Muscle of leg (tissue), 11 donors: ENCODE data around the gene PHTF2. TPM values are rescaled to one million over a fixed set of nuclear protein-coding genes. Genes with fewer than 3 reads are reported as not detected.

Source experiments
- DNase-seq: peaks from one replicate; pipeline ENCODE4 v3.0.0; 2013
- H3K27ac ChIP-seq: one replicate; pipeline ENCODE4 v1.5.1; 2013; ENCODE audit warnings: mild to moderate bottlenecking, low read length, control low read depth
- H3K27me3 ChIP-seq: one replicate; pipeline ENCODE4 v1.6.1; 2013; ENCODE audit warnings: low read length; ENCODE audit not compliant: control insufficient read depth, insufficient read depth
- H3K36me3 ChIP-seq: one replicate; pipeline ENCODE4 v1.6.1; 2013; ENCODE audit warnings: low read length; ENCODE audit not compliant: control insufficient read depth, insufficient read depth
- H3K4me1 ChIP-seq: one replicate; pipeline ENCODE4 v1.6.1; 2013; ENCODE audit warnings: low read length; ENCODE audit not compliant: control insufficient read depth, insufficient read depth
- H3K4me3 ChIP-seq: one replicate; pipeline ENCODE4 v1.5.1; 2013; ENCODE audit warnings: low read length, control low read depth
- H3K9me3 ChIP-seq: replicated peaks from 2 replicates; pipeline ENCODE4 v1.6.1; 2013; ENCODE audit warnings: low read depth, low read length; ENCODE audit not compliant: control insufficient read depth
- WGBS: methylation state at CpG from one replicate; pipeline ENCODE4 v1.1.5; 2013; ENCODE audit warnings: missing lambda C conversion rate; ENCODE audit not compliant: insufficient coverage; 5-methylcytosine and 5-hydroxymethylcytosine counted together
- polyA plus RNA-seq, 8 donors: library from polyadenylated mRNA; unstranded; fragments of 120-200 nt; gene quantifications; one replicate each; pipeline versions ENCODE4 v1.2.1 to v1.2.3, GENCODE V29; 2013; ENCODE audit warnings: inconsistent platforms in 1 of 8, low replicate concordance in 1 of 8; ENCODE audit not compliant: insufficient read length in 8 of 8, insufficient read depth in 1 of 8
- total RNA-seq: library from RNA; stranded (reverse); fragments of 120-200 nt; gene quantifications from one replicate; pipeline ENCODE4 v1.2.4, GENCODE V29; 2013

PHTF2 gene
- total and polyA plus RNA-seq, 9 donors, result 10.5 to 21.7 (median 18.6) TPM

DNA sequence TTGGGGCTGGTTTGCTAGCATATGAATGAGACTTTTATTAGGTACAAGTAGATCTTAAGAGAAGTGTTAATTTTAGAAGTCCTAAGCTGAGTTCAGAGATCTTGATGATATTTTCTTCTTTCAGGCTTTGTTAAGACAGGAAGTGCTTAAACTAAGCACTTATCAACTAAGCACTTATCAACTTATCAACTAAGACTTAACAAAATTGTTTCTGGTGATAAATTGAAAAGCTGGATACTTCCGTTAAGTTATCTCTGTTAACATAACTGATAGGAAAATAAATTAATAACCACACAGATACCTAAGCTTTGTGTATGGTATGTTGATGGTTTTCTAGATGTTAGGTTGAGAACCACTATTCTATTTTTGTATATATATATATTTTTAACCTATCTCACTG lies 113.7 kb downstream of the PHTF2 start:
- Histone ChIP-seq H3K4me1 (no peaks in the 10 kb centered on the region), H3K4me3 (no peak overlapping the region), H3K27ac (no peak overlapping the region), H3K9me3 (no peaks in the 10 kb centered on the region), H3K36me3 (no peaks in the 10 kb centered on the region), H3K27me3 (no peaks in the 10 kb centered on the region)
- no CpG with 5 or more reads among the region's 1 CpG for WGBS
- no peak for DNase-seq

DNA sequence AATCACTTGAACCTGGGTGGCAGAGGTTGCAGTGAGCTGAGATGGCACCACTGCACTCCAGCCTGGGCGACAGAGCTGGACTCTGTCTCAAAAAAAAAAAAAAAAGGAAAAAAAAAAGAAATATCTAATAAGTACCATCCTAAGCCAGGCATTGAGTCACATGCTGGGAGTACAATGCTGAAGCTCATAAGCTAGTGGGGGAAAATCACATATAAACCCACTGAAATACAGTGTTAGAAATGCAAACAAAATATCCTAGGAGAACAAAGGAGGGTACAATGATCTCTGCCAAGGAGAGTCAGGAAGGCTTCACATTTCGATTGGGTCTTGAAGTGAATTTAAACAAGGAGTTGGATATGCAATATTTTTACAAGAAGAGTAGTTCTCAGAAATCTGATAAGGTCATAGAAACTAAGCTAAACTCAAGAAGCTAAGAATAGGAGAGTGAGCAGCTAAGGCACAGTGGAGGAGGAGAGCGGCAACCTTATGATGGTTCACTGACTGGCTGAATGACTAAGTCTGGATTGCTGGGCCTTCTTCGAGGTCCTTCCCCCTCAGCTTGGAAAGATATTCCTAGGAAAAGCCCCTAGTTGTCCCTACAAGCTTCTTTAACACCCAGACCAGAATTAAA lies 115.5 kb downstream of the PHTF2 start:
- H3K4me1 ChIP-seq, result no peaks in the 10 kb centered on the region
- no peak overlapping the region for H3K27ac ChIP-seq
- no peaks in the 10 kb centered on the region for H3K9me3 ChIP-seq
- no peak for DNase-seq
- H3K4me3 ChIP-seq, result no peak overlapping the region
- WGBS, result 86% methylated on average over 1 of the region's 4 CpGs
- no peaks in the 10 kb centered on the region for H3K27me3 ChIP-seq
- no peaks in the 10 kb centered on the region for H3K36me3 ChIP-seq

DNA sequence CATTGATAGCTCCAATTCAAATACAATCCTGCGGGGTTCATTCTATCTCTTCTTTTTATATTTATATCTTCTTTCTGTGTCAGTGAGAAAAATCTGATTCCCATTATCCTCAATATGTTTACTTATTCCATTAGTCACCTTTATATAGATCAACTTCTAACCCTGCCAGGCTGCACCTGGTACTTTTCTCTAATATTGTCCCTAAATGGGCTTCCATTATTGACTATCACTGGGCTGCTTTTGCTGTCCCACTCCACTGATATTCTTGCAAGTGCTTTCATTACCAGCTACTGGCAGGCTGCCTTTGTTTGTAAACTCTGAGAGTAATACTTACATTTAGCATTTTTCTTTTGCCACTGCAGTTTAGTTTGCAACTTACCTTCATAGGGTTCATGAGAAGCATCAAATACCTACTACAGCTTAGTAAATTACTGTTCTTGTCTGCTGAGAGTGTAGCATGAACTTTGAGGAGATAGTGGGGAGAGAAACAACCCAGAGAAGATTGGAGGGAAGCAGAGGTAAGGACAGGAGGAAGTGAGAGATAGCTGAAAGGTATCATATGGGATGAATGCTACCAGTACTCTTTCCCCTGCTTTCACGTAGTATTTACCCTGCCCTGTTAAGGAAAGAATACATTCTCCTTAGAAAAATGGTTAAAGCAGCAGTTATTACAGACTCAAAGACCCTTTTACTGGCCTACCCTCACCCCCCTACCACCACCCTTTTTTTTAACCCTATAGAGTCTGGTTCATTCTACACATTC lies 119.1 kb downstream of the PHTF2 start:
- no peak overlapping the region for H3K4me3 ChIP-seq
- H3K27me3 ChIP-seq, result no peaks in the 10 kb centered on the region
- peaks cover 5% of the 10 kb centered on the region for H3K36me3 ChIP-seq
- no peak for DNase-seq
- no peaks in the 10 kb centered on the region for H3K4me1 ChIP-seq
- no peak overlapping the region for H3K27ac ChIP-seq
- no CpG with 5 or more reads among the region's 2 CpGs for WGBS
- H3K9me3 ChIP-seq, result no peaks in the 10 kb centered on the region

DNA sequence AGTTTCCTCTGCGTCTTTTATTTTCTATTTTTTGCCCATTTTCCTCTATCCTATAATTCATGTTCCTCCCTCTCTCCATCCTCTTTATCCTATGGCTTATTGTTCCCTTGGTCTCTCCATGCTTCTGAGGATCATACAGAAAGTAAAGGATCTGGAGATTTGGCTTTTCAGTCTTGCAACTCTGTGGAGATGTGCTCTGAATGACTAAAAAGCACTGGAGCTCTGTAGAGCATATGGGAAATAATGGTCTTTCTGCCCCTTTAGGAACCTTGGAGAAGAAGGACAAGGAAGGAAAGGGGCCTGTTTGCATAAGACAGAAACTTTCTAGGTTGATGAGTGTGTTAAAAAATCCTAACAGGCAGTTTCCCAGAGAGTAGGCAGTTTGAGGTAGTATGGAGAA lies 120.1 kb downstream of the PHTF2 start:
- H3K36me3 ChIP-seq, result peaks cover 5% of the 10 kb centered on the region
- no CpG with 5 or more reads among the region's 1 CpG for WGBS
- H3K27me3 ChIP-seq, result no peaks in the 10 kb centered on the region
- H3K4me1 ChIP-seq, result no peaks in the 10 kb centered on the region
- no peak for DNase-seq
- no peaks in the 10 kb centered on the region for H3K9me3 ChIP-seq
- H3K27ac ChIP-seq, result no peak overlapping the region
- no peak overlapping the region for H3K4me3 ChIP-seq

DNA sequence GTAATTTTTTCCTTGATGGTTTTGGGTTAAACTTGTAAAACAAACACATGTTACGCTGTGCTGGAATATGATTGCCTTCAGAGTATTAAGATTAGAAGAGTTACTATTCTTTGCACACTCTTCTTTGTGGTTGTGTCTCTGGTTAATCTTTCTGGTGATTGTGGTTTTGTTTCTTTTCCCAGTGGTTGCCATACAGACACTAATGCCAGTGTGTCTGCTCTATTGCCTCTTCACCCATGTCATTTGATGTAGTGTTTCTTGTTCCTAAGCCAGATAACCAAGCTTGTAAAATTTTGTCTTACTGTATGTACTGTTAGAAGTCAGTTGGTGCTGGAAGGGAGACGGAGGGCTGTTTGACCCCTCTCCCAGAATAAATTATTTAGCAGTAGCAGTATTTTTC lies 124.8 kb downstream of the PHTF2 start:
- H3K4me3 ChIP-seq, result no peak overlapping the region
- H3K27me3 ChIP-seq, result no peaks in the 10 kb centered on the region
- H3K36me3 ChIP-seq, result peaks cover 5% of the 10 kb centered on the region
- no peaks in the 10 kb centered on the region for H3K4me1 ChIP-seq
- WGBS, result no CpG with 5 or more reads among the region's 2 CpGs
- no peak for DNase-seq
- H3K9me3 ChIP-seq, result no peaks in the 10 kb centered on the region
- no peak overlapping the region for H3K27ac ChIP-seq

DNA sequence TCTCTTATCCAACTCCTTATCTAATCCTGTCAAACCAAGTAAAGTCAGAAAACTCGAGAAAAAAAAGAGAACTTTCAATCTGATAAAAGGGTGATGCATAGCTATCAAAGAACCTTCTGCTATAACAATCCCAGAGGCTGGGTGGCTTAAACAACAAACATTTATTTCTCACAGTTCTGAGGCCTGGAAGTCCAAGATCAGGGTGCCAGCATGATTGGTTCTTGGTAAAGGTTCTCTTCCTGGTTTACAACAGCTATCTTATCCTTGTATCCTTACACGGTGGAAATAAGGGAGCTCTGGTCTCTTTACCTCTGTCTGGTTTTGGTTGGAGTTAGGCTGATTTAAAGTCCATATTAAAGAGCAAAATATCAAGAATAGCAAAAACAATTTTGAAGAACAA lies 131.9 kb downstream of the PHTF2 start:
- no peak for DNase-seq
- Histone ChIP-seq H3K27ac (no peak overlapping the region), H3K4me3 (no peak overlapping the region), H3K27me3 (no peaks in the 10 kb centered on the region), H3K4me1 (no peaks in the 10 kb centered on the region), H3K9me3 (no peaks in the 10 kb centered on the region), H3K36me3 (no peaks in the 10 kb centered on the region)
- WGBS, result no CpG with 5 or more reads among the region's 2 CpGs

DNA sequence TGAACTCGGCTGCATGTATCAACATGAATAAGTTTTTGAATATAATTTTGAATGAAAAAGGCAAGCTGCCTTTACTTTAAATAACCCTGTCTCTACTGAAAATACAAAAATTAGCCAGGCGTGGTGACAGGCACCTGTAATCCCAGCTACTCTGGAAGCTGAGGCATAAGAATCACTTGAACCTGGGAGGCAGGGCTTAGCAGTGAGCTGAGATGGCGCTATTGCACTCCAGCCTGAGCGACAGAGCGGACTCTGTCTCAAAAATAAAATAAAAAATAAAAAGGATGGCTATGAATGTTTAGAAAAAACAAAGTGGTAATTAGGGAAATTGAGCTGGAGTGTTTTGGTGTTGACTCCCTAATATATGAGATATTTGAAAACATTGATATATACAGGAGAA lies 133.3 kb downstream of the PHTF2 start:
- WGBS, result no CpG with 5 or more reads among the region's 5 CpGs
- Histone ChIP-seq H3K27me3 (no peaks in the 10 kb centered on the region), H3K4me1 (no peaks in the 10 kb centered on the region), H3K27ac (no peak overlapping the region), H3K36me3 (no peaks in the 10 kb centered on the region), H3K4me3 (no peak overlapping the region), H3K9me3 (no peaks in the 10 kb centered on the region)
- no peak for DNase-seq

DNA sequence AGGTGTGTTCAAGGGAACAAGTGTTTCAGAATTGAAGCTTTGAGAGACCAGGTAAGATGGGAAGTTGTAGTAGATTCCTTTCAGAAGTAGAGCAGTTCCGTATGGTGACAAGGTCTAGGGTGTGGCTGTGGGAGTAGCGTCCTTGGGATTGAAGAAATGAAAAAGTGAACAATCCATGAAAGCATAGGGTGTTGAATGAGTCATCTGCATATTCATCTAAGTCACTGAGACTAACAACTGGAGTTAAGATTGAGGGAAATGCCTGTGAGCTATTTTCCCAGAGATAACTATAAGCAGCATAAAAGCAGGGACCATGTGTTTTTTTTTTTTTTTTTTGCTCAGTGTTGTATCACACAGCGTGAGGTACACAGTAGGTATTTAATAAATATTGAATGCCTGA lies 134.8 kb downstream of the PHTF2 start:
- H3K36me3 ChIP-seq, result no peaks in the 10 kb centered on the region
- DNase-seq, result no peak
- H3K4me3 ChIP-seq, result no peak overlapping the region
- H3K27me3 ChIP-seq, result no peaks in the 10 kb centered on the region
- no peaks in the 10 kb centered on the region for H3K9me3 ChIP-seq
- 78% methylated on average over 2 of the region's 3 CpGs for WGBS
- H3K27ac ChIP-seq, result no peak overlapping the region
- no peaks in the 10 kb centered on the region for H3K4me1 ChIP-seq

DNA sequence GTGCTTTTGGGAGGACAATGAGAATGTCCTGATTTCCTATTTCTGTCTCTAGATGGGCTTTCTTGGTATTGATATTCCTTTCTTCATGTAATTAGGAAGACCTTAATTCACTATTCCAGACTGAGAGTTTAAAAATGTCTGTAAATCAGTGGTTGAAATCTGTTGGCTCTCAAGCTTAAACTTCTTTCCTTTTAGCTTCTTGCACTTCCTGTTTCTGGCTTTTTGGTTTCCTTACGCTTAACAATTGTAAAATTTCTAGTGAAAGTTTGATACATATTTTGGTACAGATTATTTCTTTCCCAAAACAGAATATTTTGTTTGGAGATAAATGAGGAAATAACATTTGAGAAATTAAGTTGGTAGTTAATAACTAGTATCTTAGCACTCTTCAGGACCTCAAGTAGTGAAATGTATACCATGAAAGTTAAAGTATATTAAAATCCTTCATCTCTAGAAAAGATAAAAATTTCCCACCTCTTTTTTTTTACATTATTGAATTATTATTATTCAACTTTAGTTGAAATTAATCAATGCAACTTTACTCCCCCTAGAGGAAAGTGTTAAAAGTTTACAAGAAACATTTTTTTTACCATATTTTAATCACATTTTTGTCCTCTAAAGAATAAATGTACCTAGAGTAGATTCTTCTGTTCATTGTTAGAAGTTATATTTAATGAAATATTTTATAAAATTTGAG lies 137.2 kb downstream of the PHTF2 start:
- no peaks in the 10 kb centered on the region for H3K4me1 ChIP-seq
- H3K27ac ChIP-seq, result no peak overlapping the region
- H3K27me3 ChIP-seq, result no peaks in the 10 kb centered on the region
- no peaks in the 10 kb centered on the region for H3K36me3 ChIP-seq
- DNase-seq, result no peak
- no peaks in the 10 kb centered on the region for H3K9me3 ChIP-seq
- no CpG with 5 or more reads among the region's 1 CpG for WGBS
- H3K4me3 ChIP-seq, result no peak overlapping the region

DNA sequence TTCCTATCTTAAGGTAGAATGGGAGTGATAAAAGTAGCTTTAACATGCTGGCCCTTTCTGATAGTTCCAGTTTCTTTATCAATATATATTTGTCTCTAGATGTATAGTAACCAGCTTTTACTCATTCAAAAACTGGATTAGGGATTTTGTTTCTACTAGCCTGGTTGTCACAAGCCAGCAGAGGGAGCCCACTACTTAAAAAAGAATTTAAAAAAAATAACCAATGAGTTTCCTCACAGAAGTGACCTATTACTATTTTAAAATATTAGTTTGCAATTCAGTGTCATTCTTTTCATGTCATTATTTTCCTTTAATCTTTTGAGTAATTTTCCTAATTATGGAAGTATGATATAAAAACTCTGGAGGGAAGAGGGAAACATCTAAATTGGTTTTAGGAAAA lies 142.1 kb downstream of the PHTF2 start:
- Histone ChIP-seq H3K27ac (no peak overlapping the region), H3K36me3 (no peaks in the 10 kb centered on the region), H3K4me1 (no peaks in the 10 kb centered on the region), H3K4me3 (no peak overlapping the region), H3K27me3 (no peaks in the 10 kb centered on the region), H3K9me3 (no peaks in the 10 kb centered on the region)
- DNase-seq, result peak; percentile 50
